MCF 10A (cell line): Measurements from ENCODE around the gene MTG2. TPM values are rescaled to one million over a fixed set of nuclear protein-coding genes. Genes with fewer than 3 reads are reported as not detected.

Experiments
- BruUV-seq: library from RNA; stranded (reverse); fragments of 400-500 nt; replicated peaks from 2 replicates; lab custom pipeline; 2021; lab: Mats Ljungman, UMichigan
- CTCF ChIA-PET: fragments of 300-600 bp; sonication (Branson Sonifier 250); formaldehyde crosslinking; extraction: SDS; loops from one replicate; lab custom pipeline; 2021; ENCODE audit warnings: antibody characterized with exemption, inconsistent platforms; lab: Yijun Ruan, JAX
- POLR2A ChIA-PET: fragments of 300-600, 350-650 bp; sonication (Branson Sonifier 250); formaldehyde crosslinking; extraction: SDS; loops from one replicate; lab custom pipeline; 2020; ENCODE audit warnings: antibody characterized with exemption, inconsistent platforms; lab: Yijun Ruan, JAX
- DNase-seq: peaks from one replicate; pipeline ENCODE4 v3.0.0-alpha.2; 2018; ENCODE audit not compliant: unreplicated experiment
- H3K27ac Mint-ChIP-seq: one replicate; pipeline ENCODE4 v1.8.0; 2022; ENCODE audit warnings: mild to moderate bottlenecking, low read depth, mixed read lengths; ENCODE audit not compliant: unreplicated experiment
- H3K27me3 Mint-ChIP-seq: one replicate; pipeline ENCODE4 v1.8.0; 2022; ENCODE audit warnings: mixed read lengths; ENCODE audit not compliant: insufficient read depth, unreplicated experiment
- H3K36me3 Mint-ChIP-seq: one replicate; pipeline ENCODE4 v1.8.0; 2022; ENCODE audit warnings: mild to moderate bottlenecking, moderate library complexity, mixed read lengths; ENCODE audit not compliant: insufficient read depth, unreplicated experiment
- H3K4me1 Mint-ChIP-seq: one replicate; pipeline ENCODE4 v1.8.0; 2022; ENCODE audit warnings: mixed read lengths; ENCODE audit not compliant: insufficient read depth, unreplicated experiment
- H3K4me3 Mint-ChIP-seq: one replicate; pipeline ENCODE4 v1.8.0; 2022; ENCODE audit warnings: mild to moderate bottlenecking, moderate library complexity, mixed read lengths; ENCODE audit not compliant: unreplicated experiment
- H3K9me3 Mint-ChIP-seq: one replicate; pipeline ENCODE4 v1.8.0; 2022; ENCODE audit warnings: mixed read lengths; ENCODE audit not compliant: unreplicated experiment
- CTCF ChIP-seq: fragments of 200-600 bp; IDR thresholded peaks from one replicate; pipeline ENCODE4 v1.8.0; 2022; ENCODE audit warnings: antibody characterized with exemption, mild to moderate bottlenecking; ENCODE audit not compliant: unreplicated experiment
- intact Hi-C: fragments of 100-400 bp; cut with micrococcal nuclease; formaldehyde crosslinking; loops from 2 replicates; pipeline ENCODE4 v1.14.1; 2022
- total RNA-seq: library from RNA; stranded (reverse); gene quantifications from 2 replicates; pipeline ENCODE4 v1.2.3, GENCODE V29; 2022

The MTG2 gene
- total RNA-seq, 1 experiment from 2014 or later = 61.0 TPM

GRCh38 chr20:62161347-62161746, 21.5 kb upstream of the MTG2 start:
- peak; percentile 90 for DNase-seq
- Mint-ChIP-seq H3K27ac (peak overlapping the region; percentile 65), H3K27me3 (no peaks in the 10 kb centered on the region), H3K4me1 (peaks cover 19% of the 10 kb centered on the region), H3K4me3 (peak overlapping the region; percentile 47), H3K36me3 (peaks cover 16% of the 10 kb centered on the region), H3K9me3 (no peaks in the 10 kb centered on the region)
- TF ChIP-seq CTCF = no peak
- BruUV-seq = no TSS peak
- CTCF ChIA-PET = no interaction called here
- intact Hi-C loops = no loop called here
- POLR2A ChIA-PET = interaction anchor here (1.5 to 1.9 kb wide), 2 partner anchors 26 to 95 kb away, joined by 4 read pairs; no protein-coding TSS in a partner anchor

GRCh38 chr20:62162765-62163484, 19.9 kb upstream of the MTG2 start:
- H3K27me3 Mint-ChIP-seq = no peaks in the 10 kb centered on the region
- no peak overlapping the region for H3K27ac Mint-ChIP-seq
- intact Hi-C loops = no loop called here
- H3K9me3 Mint-ChIP-seq = no peaks in the 10 kb centered on the region
- ChIA-PET CTCF (interaction anchor here (0.6 kb wide), 1 partner anchor 38 kb away, joined by 4 read pairs; no protein-coding TSS in a partner anchor), POLR2A (interaction anchor here (0.6 kb wide), 1 partner anchor 340 kb away, joined by 3 read pairs; no protein-coding TSS in a partner anchor)
- H3K4me1 Mint-ChIP-seq = peaks cover 19% of the 10 kb centered on the region
- no peak overlapping the region for H3K4me3 Mint-ChIP-seq
- no TSS peak for BruUV-seq
- no peak for TF ChIP-seq CTCF
- peaks cover 32% of the 10 kb centered on the region for H3K36me3 Mint-ChIP-seq
- DNase-seq = no peak

- H3K27me3 Mint-ChIP-seq = no peaks in the 10 kb centered on the region
- peaks cover 38% of the 10 kb centered on the region for H3K36me3 Mint-ChIP-seq
- ChIA-PET CTCF (interaction anchor here (0.6 kb wide), 1 partner anchor 39 kb away, joined by 4 read pairs; no protein-coding TSS in a partner anchor), POLR2A (interaction anchor here (0.6 kb wide), 1 partner anchor 340 kb away, joined by 3 read pairs; no protein-coding TSS in a partner anchor)
- no peak for DNase-seq
- no peak overlapping the region for H3K4me3 Mint-ChIP-seq
- peaks cover 19% of the 10 kb centered on the region for H3K4me1 Mint-ChIP-seq
- intact Hi-C loops = no loop called here
- no peak overlapping the region for H3K27ac Mint-ChIP-seq
- no peak for TF ChIP-seq CTCF
- no TSS peak for BruUV-seq
- no peaks in the 10 kb centered on the region for H3K9me3 Mint-ChIP-seq
Measured at GRCh38 chr20:62163485-62163865, 19.4 kb upstream of the MTG2 start.

- no peaks in the 10 kb centered on the region for H3K9me3 Mint-ChIP-seq
- peaks cover 45% of the 10 kb centered on the region for H3K36me3 Mint-ChIP-seq
- ChIA-PET POLR2A (interaction anchor here (1.1 kb wide), 1 partner anchor 20 kb away, joined by 3 read pairs; no protein-coding TSS in a partner anchor), CTCF (interaction anchor here (0.8 kb wide), 1 partner anchor 40 kb away, joined by 3 read pairs; no protein-coding TSS in a partner anchor)
- BruUV-seq = no TSS peak
- TF ChIP-seq CTCF = no peak
- H3K4me3 Mint-ChIP-seq = no peak overlapping the region
- no peak overlapping the region for H3K27ac Mint-ChIP-seq
- intact Hi-C loops = no loop called here
- no peaks in the 10 kb centered on the region for H3K27me3 Mint-ChIP-seq
- H3K4me1 Mint-ChIP-seq = peaks cover 19% of the 10 kb centered on the region
- no peak for DNase-seq
Measured at GRCh38 chr20:62163986-62164762, 18.7 kb upstream of the MTG2 start.
